SK-N-SH treated with all-trans-retinoic acid at 6 μM for 48 hours (cell line): ENCODE results near the gene ESYT1.
A peak's percentile ranks its signal among the peaks of the same experiment; 100 is the strongest.

ENCODE experiments used
- ATAC-seq: fragments of 200-7000 bp; cut with Tn5 transposase; 3 replicates; pipeline ENCODE4 v1.9.1; 2020; ENCODE audit warnings: mild to moderate bottlenecking, moderate library complexity
- ARNTL ChIP-seq: fragments of 450-650 bp; formaldehyde crosslinking; IDR thresholded peaks from 2 replicates; pipeline ENCODE4 v1.5.0; 2020; ENCODE audit warnings: low read depth, mild to moderate bottlenecking, moderate library complexity, borderline replicate concordance
- GLIS3 ChIP-seq: fragments of 250-450 bp; sonication (Bioruptor Pico); IDR thresholded peaks from 2 replicates; pipeline ENCODE4 v1.5.0; 2020; ENCODE audit warnings: mild to moderate bottlenecking, moderate library complexity
- ISL1 ChIP-seq: fragments of 250-450 bp; sonication (Bioruptor Pico); IDR thresholded peaks from 2 replicates; pipeline ENCODE4 v2.1.2; 2022; ENCODE audit warnings: mild to moderate bottlenecking, moderate library complexity
- OSR1 ChIP-seq: fragments of 250-450 bp; sonication (Bioruptor Pico); IDR thresholded peaks from 2 replicates; pipeline ENCODE4 v1.8.0; 2022; ENCODE audit warnings: moderate library complexity, mild to moderate bottlenecking, inconsistent platforms
- RARB ChIP-seq: fragments of 250-450 bp; sonication (Bioruptor Pico); IDR thresholded peaks from 2 replicates; pipeline ENCODE4 v1.8.0; 2021; ENCODE audit warnings: mild to moderate bottlenecking, moderate library complexity
- SNAI2 ChIP-seq: fragments of 250-450 bp; sonication (Bioruptor Pico); IDR thresholded peaks from 2 replicates; pipeline ENCODE4 v1.5.0; 2020; ENCODE audit warnings: mild to moderate bottlenecking, moderate library complexity
- TCF4 ChIP-seq: fragments of 250-450 bp; sonication (Bioruptor Pico); IDR thresholded peaks from 2 replicates; pipeline ENCODE4 v1.8.0; 2021; ENCODE audit warnings: mild to moderate bottlenecking, moderate library complexity, borderline replicate concordance
- TOX ChIP-seq: fragments of 250-450 bp; sonication (Bioruptor Pico); IDR thresholded peaks from 2 replicates; pipeline ENCODE4 v1.8.0; 2021; ENCODE audit warnings: mild to moderate bottlenecking, moderate library complexity, borderline replicate concordance
- ZC3H10 ChIP-seq: fragments of 250-450 bp; sonication (Bioruptor Pico); IDR thresholded peaks from 2 replicates; pipeline ENCODE4 v1.5.1; 2021; ENCODE audit warnings: mild to moderate bottlenecking, moderate library complexity
- ZFP3 ChIP-seq: fragments of 250-450 bp; sonication (Bioruptor Pico); IDR thresholded peaks from 2 replicates; pipeline ENCODE4 v1.5.0; 2020; ENCODE audit warnings: mild to moderate bottlenecking, moderate library complexity
- ZNF70 ChIP-seq: fragments of 450-650 bp; formaldehyde crosslinking; IDR thresholded peaks from 2 replicates; pipeline ENCODE4 v1.5.0; 2020; ENCODE audit warnings: mild to moderate bottlenecking, moderate library complexity
- ZNF8 ChIP-seq: fragments of 450-650 bp; formaldehyde crosslinking; IDR thresholded peaks from 2 replicates; pipeline ENCODE4 v1.5.0; 2020; ENCODE audit warnings: mild to moderate bottlenecking, moderate library complexity
- TF ChIP-seq, protein P1 (sequence below): fragments of 250-450 bp; sonication (Bioruptor Pico); IDR thresholded peaks from 2 replicates; pipeline ENCODE4 v1.5.1; 2021; ENCODE audit warnings: mild to moderate bottlenecking, moderate library complexity
- TF ChIP-seq, protein P2 (sequence below): fragments of 250-450 bp; sonication (Bioruptor Pico); IDR thresholded peaks from 2 replicates; pipeline ENCODE4 v1.8.0; 2021; ENCODE audit warnings: low read depth, mild to moderate bottlenecking, moderate library complexity, borderline replicate concordance
- TF ChIP-seq, protein P3 (sequence below): fragments of 250-450 bp; sonication (Bioruptor Pico); IDR thresholded peaks from 2 replicates; pipeline ENCODE4 v1.5.0; 2020; ENCODE audit warnings: mild to moderate bottlenecking, moderate library complexity

Gene ESYT1

DNA sequence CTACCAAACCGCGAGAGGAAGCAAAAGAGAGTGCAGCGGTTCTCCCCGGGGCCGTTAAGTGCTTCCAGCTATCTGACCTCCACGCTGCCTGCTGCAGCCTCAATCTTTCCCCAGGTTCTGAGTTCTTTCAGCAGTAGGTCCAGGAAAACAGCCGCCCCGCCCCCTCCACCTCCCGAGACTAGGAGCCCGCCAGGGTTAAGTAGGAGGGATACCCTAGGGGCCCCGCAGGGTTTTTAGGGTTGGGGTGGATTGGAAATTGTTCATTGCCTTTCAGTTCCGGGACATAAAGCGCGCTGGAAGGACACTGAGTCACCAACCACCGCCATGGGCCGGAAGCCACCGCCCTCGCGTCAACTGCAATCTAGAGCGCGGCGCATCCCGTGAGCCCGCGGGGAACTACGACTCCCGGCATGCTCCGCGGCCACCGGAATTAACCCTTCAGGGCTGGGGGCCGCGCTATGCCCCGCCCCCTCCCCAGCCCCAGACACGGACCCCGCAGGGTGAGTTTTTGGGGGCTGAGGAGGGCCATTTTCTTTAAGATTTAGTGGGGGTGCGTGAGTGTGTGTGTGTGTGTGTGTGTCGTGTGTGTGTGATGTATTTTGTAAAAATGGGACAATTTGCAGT, 24.2 kb downstream of the ESYT1 start, which contains the start of gene MYL6B:
TSS of gene MYL6B (plus strand) at position 456 of the 624 bp plus-strand sequence. CDS start 1,332 bp downstream, outside the sequence.
- no peak for TF ChIP-seq SNAI2 (CRISPR knock-in tag)
- no peak for TF ChIP-seq ZNF70 (CRISPR knock-in tag)
- TF ChIP-seq ZFP3 (CRISPR knock-in tag) = no peak
- TF ChIP-seq, protein P1, sequence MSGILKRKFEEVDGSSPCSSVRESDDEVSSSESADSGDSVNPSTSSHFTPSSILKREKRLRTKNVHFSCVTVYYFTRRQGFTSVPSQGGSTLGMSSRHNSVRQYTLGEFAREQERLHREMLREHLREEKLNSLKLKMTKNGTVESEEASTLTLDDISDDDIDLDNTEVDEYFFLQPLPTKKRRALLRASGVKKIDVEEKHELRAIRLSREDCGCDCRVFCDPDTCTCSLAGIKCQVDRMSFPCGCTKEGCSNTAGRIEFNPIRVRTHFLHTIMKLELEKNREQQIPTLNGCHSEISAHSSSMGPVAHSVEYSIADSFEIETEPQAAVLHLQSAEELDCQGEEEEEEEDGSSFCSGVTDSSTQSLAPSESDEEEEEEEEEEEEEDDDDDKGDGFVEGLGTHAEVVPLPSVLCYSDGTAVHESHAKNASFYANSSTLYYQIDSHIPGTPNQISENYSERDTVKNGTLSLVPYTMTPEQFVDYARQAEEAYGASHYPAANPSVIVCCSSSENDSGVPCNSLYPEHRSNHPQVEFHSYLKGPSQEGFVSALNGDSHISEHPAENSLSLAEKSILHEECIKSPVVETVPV (CRISPR knock-in tag) = no peak
- no peak for TF ChIP-seq GLIS3 (CRISPR knock-in tag)
- TF ChIP-seq, protein P2, sequence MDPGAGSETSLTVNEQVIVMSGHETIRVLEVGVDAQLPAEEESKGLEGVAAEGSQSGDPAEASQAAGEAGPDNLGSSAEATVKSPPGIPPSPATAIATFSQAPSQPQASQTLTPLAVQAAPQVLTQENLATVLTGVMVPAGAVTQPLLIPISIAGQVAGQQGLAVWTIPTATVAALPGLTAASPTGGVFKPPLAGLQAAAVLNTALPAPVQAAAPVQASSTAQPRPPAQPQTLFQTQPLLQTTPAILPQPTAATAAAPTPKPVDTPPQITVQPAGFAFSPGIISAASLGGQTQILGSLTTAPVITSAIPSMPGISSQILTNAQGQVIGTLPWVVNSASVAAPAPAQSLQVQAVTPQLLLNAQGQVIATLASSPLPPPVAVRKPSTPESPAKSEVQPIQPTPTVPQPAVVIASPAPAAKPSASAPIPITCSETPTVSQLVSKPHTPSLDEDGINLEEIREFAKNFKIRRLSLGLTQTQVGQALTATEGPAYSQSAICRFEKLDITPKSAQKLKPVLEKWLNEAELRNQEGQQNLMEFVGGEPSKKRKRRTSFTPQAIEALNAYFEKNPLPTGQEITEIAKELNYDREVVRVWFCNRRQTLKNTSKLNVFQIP (CRISPR knock-in tag) = no peak
- TF ChIP-seq OSR1 (CRISPR knock-in tag) = no peak
- TF ChIP-seq ZC3H10 (CRISPR knock-in tag) = no peak
- TF ChIP-seq, all 23 proteins: peak for 0

DNA sequence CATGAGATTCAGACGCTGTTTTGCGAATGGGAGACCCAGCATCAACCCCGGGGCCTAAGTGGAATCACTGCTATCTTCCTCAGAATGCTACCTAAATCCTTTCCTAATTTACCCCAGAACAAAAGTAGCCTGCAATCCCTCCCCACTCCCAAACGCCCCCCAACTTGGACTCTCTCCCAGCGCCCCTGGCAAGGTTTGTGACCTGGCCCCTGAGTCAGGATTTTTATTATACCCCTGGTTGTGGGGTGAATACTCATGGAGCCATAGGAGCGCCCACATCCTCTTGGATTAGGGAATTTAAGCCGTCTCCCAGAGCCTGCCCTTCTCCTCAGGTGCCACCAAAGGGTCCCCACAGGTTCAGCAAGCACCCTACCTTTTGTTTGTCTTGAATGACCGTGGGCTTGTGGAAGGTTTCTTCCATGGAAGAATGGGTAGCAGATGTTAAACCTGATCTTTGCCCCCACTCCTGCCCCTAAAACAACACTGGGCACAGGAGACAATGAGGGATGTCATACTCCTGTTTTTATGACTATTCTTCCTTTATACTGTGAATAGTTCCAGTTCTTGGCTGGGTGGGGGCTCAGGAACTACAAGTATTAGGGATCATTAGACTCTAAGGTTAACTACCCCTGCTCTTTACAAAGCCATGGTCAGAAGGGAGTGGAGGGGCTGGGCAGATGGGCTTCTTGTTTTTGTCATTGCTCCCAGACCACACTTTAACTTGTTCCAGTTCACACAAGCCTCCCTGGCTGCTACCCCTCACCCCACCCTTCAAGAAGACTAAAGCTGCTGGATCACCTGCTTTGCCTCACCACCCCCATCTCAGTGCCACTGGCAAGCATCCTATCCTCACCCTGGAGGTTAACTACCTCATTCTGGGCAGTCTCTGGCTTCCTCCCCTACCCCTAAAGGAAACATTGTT, 24.9 kb downstream of the ESYT1 start:
- TF ChIP-seq RARB (CRISPR knock-in tag) (no peak), ZC3H10 (CRISPR knock-in tag) (no peak), TOX (CRISPR knock-in tag) (no peak), TCF4 (CRISPR knock-in tag) (no peak), GLIS3 (CRISPR knock-in tag) (no peak), OSR1 (CRISPR knock-in tag) (no peak), ISL1 (CRISPR knock-in tag) (no peak), ARNTL (no peak), SNAI2 (CRISPR knock-in tag) (no peak), ZFP3 (CRISPR knock-in tag) (no peak), ZNF8 (no peak)
- TF ChIP-seq, protein P1 (CRISPR knock-in tag) = no peak
- TF ChIP-seq, protein P3, sequence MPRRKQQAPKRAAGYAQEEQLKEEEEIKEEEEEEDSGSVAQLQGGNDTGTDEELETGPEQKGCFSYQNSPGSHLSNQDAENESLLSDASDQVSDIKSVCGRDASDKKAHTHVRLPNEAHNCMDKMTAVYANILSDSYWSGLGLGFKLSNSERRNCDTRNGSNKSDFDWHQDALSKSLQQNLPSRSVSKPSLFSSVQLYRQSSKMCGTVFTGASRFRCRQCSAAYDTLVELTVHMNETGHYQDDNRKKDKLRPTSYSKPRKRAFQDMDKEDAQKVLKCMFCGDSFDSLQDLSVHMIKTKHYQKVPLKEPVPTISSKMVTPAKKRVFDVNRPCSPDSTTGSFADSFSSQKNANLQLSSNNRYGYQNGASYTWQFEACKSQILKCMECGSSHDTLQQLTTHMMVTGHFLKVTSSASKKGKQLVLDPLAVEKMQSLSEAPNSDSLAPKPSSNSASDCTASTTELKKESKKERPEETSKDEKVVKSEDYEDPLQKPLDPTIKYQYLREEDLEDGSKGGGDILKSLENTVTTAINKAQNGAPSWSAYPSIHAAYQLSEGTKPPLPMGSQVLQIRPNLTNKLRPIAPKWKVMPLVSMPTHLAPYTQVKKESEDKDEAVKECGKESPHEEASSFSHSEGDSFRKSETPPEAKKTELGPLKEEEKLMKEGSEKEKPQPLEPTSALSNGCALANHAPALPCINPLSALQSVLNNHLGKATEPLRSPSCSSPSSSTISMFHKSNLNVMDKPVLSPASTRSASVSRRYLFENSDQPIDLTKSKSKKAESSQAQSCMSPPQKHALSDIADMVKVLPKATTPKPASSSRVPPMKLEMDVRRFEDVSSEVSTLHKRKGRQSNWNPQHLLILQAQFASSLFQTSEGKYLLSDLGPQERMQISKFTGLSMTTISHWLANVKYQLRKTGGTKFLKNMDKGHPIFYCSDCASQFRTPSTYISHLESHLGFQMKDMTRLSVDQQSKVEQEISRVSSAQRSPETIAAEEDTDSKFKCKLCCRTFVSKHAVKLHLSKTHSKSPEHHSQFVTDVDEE = no peak
- TF ChIP-seq, all 23 proteins: peak for 0
- peak; percentile 4; the same call in 2 of the 3 replicates for ATAC-seq

More for the DNA sequence above, 24.2 kb downstream of the ESYT1 start, which contains the start of gene MYL6B:
- ATAC-seq = peak; percentile 92

DNA sequence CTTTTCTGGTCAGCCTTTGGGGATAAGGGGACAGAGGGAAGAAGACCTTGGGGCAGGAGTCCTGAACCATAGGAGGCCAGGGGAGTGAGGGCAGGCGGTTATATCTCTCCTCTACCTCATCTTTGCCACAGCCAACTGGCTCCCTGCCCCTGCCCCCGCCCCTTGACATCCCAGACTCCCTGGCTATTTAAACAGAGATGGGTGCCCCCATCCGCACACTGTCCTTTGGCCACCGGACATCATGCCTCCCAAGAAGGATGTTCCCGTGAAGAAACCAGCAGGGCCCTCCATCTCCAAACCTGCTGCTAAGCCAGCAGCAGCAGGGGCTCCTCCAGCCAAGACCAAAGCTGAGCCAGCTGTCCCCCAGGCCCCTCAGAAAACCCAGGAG, 25.6 kb downstream of the ESYT1 start:
- no peak for ATAC-seq
- no peak for TF ChIP-seq ZC3H10 (CRISPR knock-in tag)
- TF ChIP-seq, protein P1 (CRISPR knock-in tag) = no peak
- TF ChIP-seq ARNTL = no peak
- no peak for TF ChIP-seq ZNF70 (CRISPR knock-in tag)
- no peak for TF ChIP-seq SNAI2 (CRISPR knock-in tag)
- no peak for TF ChIP-seq RARB (CRISPR knock-in tag)
- no peak for TF ChIP-seq TCF4 (CRISPR knock-in tag)
- TF ChIP-seq, all 23 proteins: peak for 0
